NCI-H2196 treated with DMSO at 0.1 percent for 48 hours (cell line): ENCODE data around the gene FAIM2.
A peak's percentile ranks its signal among the peaks of the same experiment; 100 is the strongest.
"Not testable (repeated sequence)": the region's sequence is repeated elsewhere in the genome, so short reads cannot be mapped to it uniquely, and the experiment has no call there.

Experiments
- DNase-seq: peaks from one replicate; lab custom pipeline; 2025; ENCODE audit not compliant: unreplicated experiment; lab: John Stamatoyannopoulos, UW

The FAIM2 gene

GRCh38 chr12:49881415-49882247 is 22.1 kb downstream of the FAIM2 start:
- no peak for DNase-seq

GRCh38 chr12:49880756-49881414 is 22.8 kb downstream of the FAIM2 start:
- DNase-seq, result no peak

GRCh38 chr12:49879065-49879464 is 24.6 kb downstream of the FAIM2 start:
- not testable (repeated sequence) for DNase-seq

- no peak for DNase-seq
These were observed 25.7 kb downstream of the FAIM2 start for GRCh38 chr12:49878021-49878420.

- DNase-seq, result no peak
These were observed 26.6 kb downstream of the FAIM2 start for GRCh38 chr12:49877066-49877465.

- no peak for DNase-seq
These were observed 27.6 kb downstream of the FAIM2 start for GRCh38 chr12:49876070-49876469.

GRCh38 chr12:49875115-49875720 is 28.5 kb downstream of the FAIM2 start:
- DNase-seq, result no peak

- DNase-seq, result no peak
These were observed 29.4 kb downstream of the FAIM2 start for GRCh38 chr12:49874142-49874897.

GRCh38 chr12:49873361-49873934 is 30.3 kb downstream of the FAIM2 start:
- DNase-seq, result no peak

- peak; percentile 43 for DNase-seq
These were observed 30.9 kb downstream of the FAIM2 start for GRCh38 chr12:49872781-49873181.

GRCh38 chr12:49872381-49872780 is 31.3 kb downstream of the FAIM2 start:
- no peak for DNase-seq

- DNase-seq, result not testable (repeated sequence)
These were observed 31.9 kb downstream of the FAIM2 start for GRCh38 chr12:49871811-49872251.

- DNase-seq, result no peak
These were observed 32.5 kb downstream of the FAIM2 start for GRCh38 chr12:49871263-49871561.

- DNase-seq, result no peak
These were observed 33.0 kb downstream of the FAIM2 start for GRCh38 chr12:49870501-49871262.

- DNase-seq, result no peak
These were observed 33.7 kb downstream of the FAIM2 start for GRCh38 chr12:49869816-49870500.

- DNase-seq, result peak; percentile 97
These were observed 34.5 kb downstream of the FAIM2 start for GRCh38 chr12:49868952-49869815.

GRCh38 chr12:49868449-49868848 is 35.3 kb downstream of the FAIM2 start:
- no peak for DNase-seq

GRCh38 chr12:49867570-49868341 is 35.9 kb downstream of the FAIM2 start:
- DNase-seq, result no peak
